NCI-H2227 (cell line): ENCODE measurements around the gene DACT2.
"Not testable (repeated sequence)": the region's sequence is repeated elsewhere in the genome, so short reads cannot be mapped to it uniquely, and the experiment has no call there.

ENCODE experiments used
- DNase-seq: peaks from one replicate; lab custom pipeline; 2025; ENCODE audit not compliant: unreplicated experiment; lab: John Stamatoyannopoulos, UW

Gene DACT2, protein sequence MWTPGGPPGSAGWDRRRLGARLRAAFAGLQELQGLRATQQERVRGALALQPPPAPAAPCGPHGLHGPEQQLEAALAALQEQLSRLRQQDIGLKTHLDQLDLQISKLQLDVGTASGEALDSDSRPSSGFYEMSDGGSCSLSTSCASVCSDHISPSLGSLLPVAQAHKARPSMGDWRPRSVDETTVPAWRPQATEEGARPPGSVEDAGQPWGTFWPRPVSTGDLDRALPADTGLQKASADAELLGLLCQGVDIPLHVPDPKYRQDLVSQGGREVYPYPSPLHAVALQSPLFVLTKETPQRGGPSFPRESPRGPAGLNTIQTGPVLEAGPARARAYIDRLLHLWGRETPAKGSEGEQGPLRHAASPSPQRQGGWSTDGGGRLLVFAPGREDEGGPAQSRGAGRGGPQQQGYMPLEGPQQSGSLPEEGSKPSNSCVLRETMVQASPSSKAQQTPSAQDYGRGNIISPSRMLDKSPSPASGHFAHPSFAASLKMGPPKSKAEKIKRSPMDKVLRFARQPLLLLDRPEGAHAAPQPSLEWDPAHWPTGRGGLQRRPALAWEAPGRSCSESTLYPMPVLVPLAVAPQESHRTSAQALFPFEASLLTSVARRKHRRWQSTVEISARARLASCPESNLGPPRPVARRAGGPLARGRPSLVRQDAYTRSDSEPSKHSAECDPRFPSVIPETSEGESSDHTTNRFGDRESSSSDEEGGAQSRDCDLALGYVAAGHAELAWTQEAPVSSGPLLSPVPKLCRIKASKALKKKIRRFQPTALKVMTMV

GRCh38 chr6:168319279-168320111 lies at the start of gene DACT2:
Gene DACT2, minus strand, starts transcription at chr6:168319777. Its CDS starts 144 bp downstream, at chr6:168319633.
- DNase-seq: no peak

DNA sequence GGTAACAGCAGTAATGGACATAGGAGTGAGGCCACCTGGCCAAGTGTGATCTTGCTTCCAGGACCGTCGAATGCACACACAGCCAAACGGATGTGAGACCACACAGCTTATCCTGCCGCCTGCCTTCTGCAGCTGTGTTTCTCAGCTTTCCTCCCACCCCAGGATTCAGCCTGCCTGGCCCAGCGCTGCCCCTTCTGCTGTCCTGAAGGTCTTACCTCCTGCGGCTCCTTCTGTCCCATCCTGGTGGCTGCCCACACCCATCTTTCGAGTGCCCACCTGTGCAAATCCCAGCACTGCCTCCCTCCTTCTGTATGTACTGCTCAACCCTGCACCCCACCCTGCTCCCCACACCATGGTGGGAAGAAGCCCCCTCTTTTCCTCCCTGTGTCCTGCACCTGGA lies 49.4 kb upstream of the DACT2 start:
- no peak for DNase-seq

- no peak for DNase-seq
These were observed 48.7 kb upstream of the DACT2 start for GRCh38 chr6:168368066-168368820.

GRCh38 chr6:168367285-168367751 lies 47.7 kb upstream of the DACT2 start:
- DNase-seq: no peak

GRCh38 chr6:168366473-168366872 lies 46.9 kb upstream of the DACT2 start:
- no peak for DNase-seq

GRCh38 chr6:168365422-168366165 lies 46.0 kb upstream of the DACT2 start:
- DNase-seq: no peak

DNA sequence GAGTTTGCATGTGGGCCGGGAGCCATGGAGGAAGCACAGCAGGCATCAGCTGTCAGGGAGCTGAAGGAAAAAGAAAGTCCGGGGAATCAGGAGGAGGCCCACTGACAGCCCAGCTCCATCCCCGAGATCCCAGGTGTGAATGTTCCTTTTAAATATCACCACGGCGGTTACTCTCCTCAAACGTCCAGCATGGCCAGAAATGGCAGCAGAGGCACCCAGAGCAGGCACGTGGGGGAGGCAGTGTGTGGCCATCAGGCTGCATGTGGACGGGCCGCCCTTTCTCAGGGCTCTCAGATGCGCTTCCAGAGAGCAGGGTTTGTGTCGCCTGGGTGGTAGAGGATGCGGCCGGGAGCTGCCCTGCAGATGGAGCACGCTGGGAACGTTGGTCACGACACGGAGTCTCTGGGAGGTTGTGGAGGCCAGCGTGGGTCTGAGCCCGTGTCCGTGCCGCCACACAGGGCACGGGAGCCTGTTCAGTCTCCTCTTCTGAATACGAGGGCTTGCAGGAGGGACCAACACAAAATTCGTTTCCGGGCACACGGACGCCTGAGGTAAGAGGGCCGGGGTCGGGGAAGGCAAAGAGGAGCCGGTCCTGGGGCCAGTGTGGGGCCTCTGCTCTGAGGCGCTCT lies 45.3 kb upstream of the DACT2 start:
- DNase-seq: no peak

DNA sequence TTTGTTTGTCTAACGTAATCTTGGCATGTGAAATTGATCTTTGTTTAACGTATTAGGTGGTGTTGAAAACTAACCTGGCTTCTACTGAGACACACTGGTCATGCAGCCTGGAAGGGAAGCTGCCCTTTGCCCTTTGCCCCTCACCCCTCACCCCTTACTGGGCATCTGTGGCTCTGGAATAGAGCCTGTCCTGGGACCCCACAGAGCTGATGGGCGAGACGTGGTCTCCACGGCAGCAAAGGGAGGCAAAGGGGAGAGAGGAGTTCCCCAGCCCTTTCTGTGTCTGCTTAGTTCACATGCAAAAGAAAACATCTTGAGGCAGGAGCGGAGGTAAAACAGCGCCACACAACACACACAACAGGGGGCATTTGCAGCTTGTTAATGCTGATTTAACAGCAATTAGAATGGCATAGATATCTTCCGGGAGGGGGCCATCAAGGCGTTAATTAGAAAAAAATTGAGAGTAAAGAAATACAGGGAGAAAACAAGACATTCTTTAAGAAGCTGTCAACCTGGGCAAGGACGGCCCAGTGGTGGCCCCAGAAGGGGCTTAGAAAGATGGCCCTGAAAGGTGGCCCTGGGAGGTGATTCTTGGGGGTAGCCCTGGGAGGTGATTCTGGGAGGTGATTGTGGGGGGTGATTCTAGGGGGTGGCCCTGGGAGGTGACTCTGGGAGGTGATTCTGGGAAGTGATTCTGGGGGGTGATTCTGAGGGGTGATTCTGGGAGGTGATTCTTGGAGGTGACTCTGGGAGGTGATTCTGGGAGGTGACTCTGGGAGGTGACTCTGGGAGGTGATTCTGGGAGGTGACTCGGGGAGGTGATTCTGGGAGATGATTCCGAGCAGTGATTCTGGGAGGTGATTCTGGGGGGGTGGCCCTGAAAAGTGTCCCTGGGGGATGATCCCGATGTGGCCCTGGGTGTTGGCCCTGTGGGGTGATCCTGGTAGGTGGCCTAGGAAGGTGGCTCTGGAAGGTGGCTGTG lies 44.5 kb upstream of the DACT2 start:
- DNase-seq: no peak

- no peak for DNase-seq
These were observed 43.7 kb upstream of the DACT2 start for GRCh38 chr6:168363302-168363701.

GRCh38 chr6:168362276-168362990 lies 42.9 kb upstream of the DACT2 start:
- DNase-seq: no peak

DNA sequence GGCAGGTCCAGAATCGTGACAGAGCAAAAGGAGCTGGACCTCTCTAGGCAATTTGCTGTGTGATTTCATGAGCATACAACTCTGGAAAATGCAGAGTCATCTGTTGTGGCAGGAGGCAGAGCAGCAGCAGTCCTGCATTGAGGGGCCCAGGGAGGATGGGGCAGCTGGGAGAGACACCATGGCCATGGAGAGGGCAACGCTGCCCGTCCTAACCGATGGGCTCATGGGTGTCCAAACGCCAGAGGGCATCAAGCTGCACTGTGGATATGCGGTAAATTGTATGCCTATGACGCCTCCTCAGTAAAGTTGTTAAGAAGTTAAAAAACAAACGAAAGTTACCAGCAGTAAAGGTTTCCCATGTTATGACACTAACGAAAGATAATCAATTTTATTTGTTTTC lies 42.2 kb upstream of the DACT2 start:
- DNase-seq: no peak

DNA sequence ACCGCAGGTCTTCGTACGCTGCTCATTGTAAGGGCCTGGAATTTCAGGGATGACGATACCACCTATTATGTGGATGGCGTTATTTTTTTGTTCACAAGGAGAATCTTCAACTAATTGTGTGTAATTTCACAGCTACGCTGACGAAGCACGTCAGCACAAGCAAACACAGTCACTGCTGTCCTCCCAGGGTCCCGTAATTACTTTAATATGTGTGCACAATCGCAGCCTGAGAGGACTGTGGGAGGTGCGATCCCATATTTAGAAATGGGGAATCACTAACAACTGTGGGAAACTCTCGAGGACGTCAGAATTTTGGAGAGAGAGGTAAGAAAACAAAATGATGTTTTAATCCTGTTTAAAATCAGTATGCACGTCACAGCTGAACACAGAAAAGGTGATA lies 40.2 kb upstream of the DACT2 start:
- no peak for DNase-seq

DNA sequence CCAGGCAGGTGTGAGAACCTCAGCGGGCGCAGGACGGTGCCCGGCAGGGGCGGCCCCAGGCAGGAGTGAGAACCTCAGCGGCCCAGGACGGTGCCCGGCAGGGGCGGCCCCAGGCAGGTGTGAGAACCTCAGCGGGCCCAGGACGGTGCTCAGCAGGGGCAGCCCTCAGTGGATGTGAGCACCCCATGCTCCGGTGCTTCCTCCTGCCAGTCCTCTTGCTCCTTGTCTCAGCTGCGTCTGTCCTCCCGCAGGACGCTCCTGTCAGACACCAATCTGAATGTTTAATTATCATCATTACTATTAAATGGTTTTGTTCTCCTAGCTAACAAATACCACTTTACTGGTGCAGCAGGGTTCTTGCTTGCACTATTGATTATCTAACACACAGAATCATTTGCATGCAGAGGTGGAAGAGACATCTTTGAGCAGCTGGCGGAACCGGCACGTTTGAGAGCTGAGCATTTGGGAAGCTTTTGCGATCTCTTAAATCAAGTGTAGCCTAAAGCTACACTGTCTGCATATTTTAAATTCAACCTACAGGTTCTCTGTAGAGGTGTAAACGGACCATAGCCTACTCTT lies 39.4 kb upstream of the DACT2 start:
- DNase-seq: no peak

DNA sequence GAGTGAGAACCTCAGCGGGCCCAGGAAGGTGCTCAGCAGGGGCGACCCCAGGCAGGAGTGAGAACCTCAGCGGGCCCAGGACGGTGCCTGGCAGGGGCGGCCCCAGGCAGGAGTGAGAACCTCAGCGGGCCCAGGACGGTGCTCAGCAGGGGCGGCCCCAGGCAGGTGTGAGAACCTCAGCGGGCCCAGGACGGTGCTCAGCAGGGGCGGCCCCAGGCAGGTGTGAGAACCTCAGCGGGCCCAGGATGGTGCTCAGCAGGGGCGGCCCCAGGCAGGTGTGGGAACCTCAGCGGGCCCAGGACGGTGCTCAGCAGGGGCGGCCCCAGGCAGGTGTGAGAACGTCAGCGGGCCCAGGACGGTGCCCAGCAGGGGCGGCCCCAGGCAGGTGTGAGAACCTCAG lies 37.3 kb upstream of the DACT2 start:
- not testable (repeated sequence) for DNase-seq

DNA sequence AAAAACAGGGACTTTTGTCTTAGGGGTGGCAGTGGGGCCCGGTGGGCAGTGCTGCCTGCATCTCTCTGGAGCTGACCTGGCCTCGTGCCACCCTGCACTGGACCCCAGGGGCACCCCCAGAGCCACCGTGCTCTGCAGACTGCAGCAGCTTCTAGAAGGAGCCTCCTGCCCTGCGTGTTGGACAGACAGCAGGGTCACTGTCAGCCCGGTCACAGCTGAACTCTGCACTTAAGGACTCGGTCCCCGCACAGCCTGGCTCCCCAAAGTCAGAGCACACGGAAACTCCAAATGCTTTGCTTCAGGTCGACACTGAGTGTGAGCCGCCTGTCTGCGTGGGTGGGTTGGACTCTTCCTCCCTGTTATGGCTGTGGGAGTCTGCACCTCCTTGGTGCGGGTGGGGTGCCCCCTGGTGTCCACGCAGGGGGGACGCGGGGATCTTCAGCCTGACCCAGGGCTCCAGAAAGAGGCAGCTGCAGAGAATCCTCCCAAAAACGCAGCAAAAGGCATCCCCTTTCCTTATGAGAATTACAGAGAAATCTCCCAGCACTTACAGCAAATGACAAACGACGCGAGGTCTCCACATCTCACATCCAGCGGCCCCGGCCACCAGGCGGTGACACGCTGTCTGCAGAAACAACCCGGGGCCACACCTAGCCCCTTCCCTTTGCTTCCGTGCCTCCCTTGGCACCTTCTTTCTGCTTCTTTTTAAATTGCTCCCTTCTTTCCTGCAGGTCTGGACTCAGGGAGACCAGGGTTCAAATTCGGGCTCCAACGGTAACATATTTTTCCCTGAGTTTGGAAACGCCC lies 36.3 kb upstream of the DACT2 start:
- DNase-seq: no peak

GRCh38 chr6:168354338-168354737 lies 34.8 kb upstream of the DACT2 start:
- DNase-seq: no peak
